ENCODE data around the gene SMCO3. TPM values are rescaled to one million over a fixed set of nuclear protein-coding genes. Genes with fewer than 3 reads are reported as not detected.

Gene SMCO3
- total and polyA plus RNA-seq, 2 donors (not counting 1 experiment from before 2014, with no cell fraction given) = not detected

DNA sequence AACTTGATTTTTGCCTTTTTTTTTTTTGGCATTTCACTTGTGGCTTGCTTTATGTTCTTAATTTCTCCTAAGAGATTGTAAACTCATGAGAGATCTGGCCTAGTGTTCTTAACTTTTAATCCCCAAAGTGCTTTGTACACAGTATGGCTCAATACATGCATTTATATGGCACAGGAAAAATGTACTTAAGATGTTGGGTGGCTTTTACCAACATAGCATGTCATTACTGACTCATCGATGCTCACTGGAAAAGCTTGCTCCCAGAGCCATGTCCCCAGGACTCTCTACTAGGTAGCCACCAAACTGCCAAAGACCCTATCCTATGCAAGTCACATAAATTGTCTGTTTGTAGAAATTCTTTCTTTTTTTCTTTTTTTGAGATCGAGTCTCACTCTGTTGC, 13.1 kb upstream of the SMCO3 start:
- Histone ChIP-seq H3K4me2 (replicated peaks; ENCODE audit: low read depth, low read length, poor library complexity, severe bottlenecking) (no peak overlapping the region), H3K4me1 (ENCODE audit: control insufficient read depth in 2 of 2, insufficient read depth in 2 of 2, low read length in 2 of 2) (no peaks in the 10 kb centered on the region), H3K36me3 (replicated peaks in 1 of 2; ENCODE audit: control extremely low read depth in 1 of 2, control insufficient read depth in 1 of 2, extremely low read depth in 1 of 2, insufficient read depth in 2 of 2, low read length in 1 of 2) (no peaks in the 10 kb centered on the region), H3K27ac (ENCODE audit: low read length in 2 of 2) (no peak overlapping the region), H3K9me3 (ENCODE audit: control extremely low read depth in 1 of 3, control insufficient read depth in 2 of 3, insufficient read depth in 1 of 3, low read length in 2 of 3) (no peaks in the 10 kb centered on the region), H3K79me2 (ENCODE audit: control insufficient read depth, insufficient read depth, low read length) (no peaks in the 10 kb centered on the region), H3K27me3 (replicated peaks in 1 of 4; ENCODE audit: control extremely low read depth in 1 of 4, control insufficient read depth in 3 of 4, insufficient read depth in 4 of 4, low read length in 3 of 4) (peaks cover 0 to 2% (median 0%) of the 10 kb centered on the region in 4 experiments), H4K20me1 (ENCODE audit: control insufficient read depth, insufficient read depth, low read length, poor library complexity, severe bottlenecking) (no peaks in the 10 kb centered on the region), H2AFZ (ENCODE audit: insufficient read depth, low read depth, low read length, poor library complexity, severe bottlenecking) (no peak overlapping the region), H3K9ac (ENCODE audit: low read length) (no peak overlapping the region), H3K4me3 (ENCODE audit: control extremely low read depth in 1 of 5, extremely low read depth in 1 of 5, insufficient read depth in 1 of 5, low read depth in 2 of 5, low read length in 4 of 5) (no peak overlapping the region)
- DNase-seq (no peak), ATAC-seq (ENCODE audit: low read depth) (no peak)
- H3K27ac Mint-ChIP-seq = no peak overlapping the region
- ChIA-PET POLR2A (no interaction called here), CTCF (interaction anchor here (0.5 kb wide), 1 partner anchor 380 kb away, joined by 3 read pairs; no protein-coding TSS in a partner anchor)
- 100% methylated on average over 1 of the region's 2 CpGs for WGBS (ENCODE audit: insufficient coverage)
- peaks cover 6% of the 10 kb centered on the region for H3K27me3 Mint-ChIP-seq
- no peak for TF ChIP-seq EZH2 (IDR thresholded peaks at IDR 0.05; ENCODE audit: borderline replicate concordance, insufficient read depth, low read depth, low read length, poor library complexity, severe bottlenecking)
- TF ChIP-seq, protein P1, sequence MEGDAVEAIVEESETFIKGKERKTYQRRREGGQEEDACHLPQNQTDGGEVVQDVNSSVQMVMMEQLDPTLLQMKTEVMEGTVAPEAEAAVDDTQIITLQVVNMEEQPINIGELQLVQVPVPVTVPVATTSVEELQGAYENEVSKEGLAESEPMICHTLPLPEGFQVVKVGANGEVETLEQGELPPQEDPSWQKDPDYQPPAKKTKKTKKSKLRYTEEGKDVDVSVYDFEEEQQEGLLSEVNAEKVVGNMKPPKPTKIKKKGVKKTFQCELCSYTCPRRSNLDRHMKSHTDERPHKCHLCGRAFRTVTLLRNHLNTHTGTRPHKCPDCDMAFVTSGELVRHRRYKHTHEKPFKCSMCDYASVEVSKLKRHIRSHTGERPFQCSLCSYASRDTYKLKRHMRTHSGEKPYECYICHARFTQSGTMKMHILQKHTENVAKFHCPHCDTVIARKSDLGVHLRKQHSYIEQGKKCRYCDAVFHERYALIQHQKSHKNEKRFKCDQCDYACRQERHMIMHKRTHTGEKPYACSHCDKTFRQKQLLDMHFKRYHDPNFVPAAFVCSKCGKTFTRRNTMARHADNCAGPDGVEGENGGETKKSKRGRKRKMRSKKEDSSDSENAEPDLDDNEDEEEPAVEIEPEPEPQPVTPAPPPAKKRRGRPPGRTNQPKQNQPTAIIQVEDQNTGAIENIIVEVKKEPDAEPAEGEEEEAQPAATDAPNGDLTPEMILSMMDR (IDR thresholded peaks at IDR 0.05) = no peak
- no peaks in the 10 kb centered on the region for H3K9me3 Mint-ChIP-seq (ENCODE audit: insufficient read depth)
- intact Hi-C loops (cut with micrococcal nuclease) = no loop called here
- H3K4me3 Mint-ChIP-seq = no peak overlapping the region
- H3K4me1 Mint-ChIP-seq = no peaks in the 10 kb centered on the region

DNA sequence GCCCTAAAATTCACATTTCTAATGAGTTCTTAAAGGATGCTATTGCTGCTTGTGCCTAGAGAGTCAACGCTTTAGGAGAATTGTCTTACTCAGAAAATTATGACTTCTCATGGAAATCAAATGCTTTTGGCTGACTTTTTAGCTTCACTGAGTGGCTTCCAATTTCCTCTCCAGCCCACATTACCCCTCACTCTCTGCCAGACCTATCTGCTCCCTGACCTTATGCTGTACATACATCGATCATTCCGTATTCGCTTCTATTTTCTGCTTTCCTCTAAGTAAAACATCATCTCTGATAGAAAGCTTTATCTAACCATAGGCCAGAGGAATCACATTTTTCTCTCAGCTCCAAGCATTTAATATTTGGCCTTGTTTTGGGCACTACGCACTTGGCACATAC, 12.5 kb upstream of the SMCO3 start:
- TF ChIP-seq, protein P1 (IDR thresholded peaks at IDR 0.05) = no peak
- no peak for TF ChIP-seq EZH2 (IDR thresholded peaks at IDR 0.05; ENCODE audit: borderline replicate concordance, insufficient read depth, low read depth, low read length, poor library complexity, severe bottlenecking)
- WGBS (ENCODE audit: insufficient coverage) = 100% methylated on average over 5 of the region's 5 CpGs

More for the DNA sequence above, 12.5 kb upstream of the SMCO3 start:
- Histone ChIP-seq H3K27ac (ENCODE audit: low read length in 2 of 2) (no peak overlapping the region), H3K4me2 (replicated peaks; ENCODE audit: low read depth, low read length, poor library complexity, severe bottlenecking) (no peak overlapping the region), H3K9me3 (ENCODE audit: control extremely low read depth in 1 of 3, control insufficient read depth in 2 of 3, insufficient read depth in 1 of 3, low read length in 2 of 3) (no peaks in the 10 kb centered on the region), H3K4me1 (ENCODE audit: control insufficient read depth in 2 of 2, insufficient read depth in 2 of 2, low read length in 2 of 2) (no peaks in the 10 kb centered on the region), H2AFZ (ENCODE audit: insufficient read depth, low read depth, low read length, poor library complexity, severe bottlenecking) (no peak overlapping the region), H3K9ac (ENCODE audit: low read length) (no peak overlapping the region), H4K20me1 (ENCODE audit: control insufficient read depth, insufficient read depth, low read length, poor library complexity, severe bottlenecking) (no peaks in the 10 kb centered on the region), H3K79me2 (ENCODE audit: control insufficient read depth, insufficient read depth, low read length) (no peaks in the 10 kb centered on the region), H3K27me3 (replicated peaks in 1 of 4; ENCODE audit: control extremely low read depth in 1 of 4, control insufficient read depth in 3 of 4, insufficient read depth in 4 of 4, low read length in 3 of 4) (no peaks in the 10 kb centered on the region), H3K36me3 (replicated peaks in 1 of 2; ENCODE audit: control extremely low read depth in 1 of 2, control insufficient read depth in 1 of 2, extremely low read depth in 1 of 2, insufficient read depth in 2 of 2, low read length in 1 of 2) (no peaks in the 10 kb centered on the region), H3K4me3 (ENCODE audit: control extremely low read depth in 1 of 5, extremely low read depth in 1 of 5, insufficient read depth in 1 of 5, low read depth in 2 of 5, low read length in 4 of 5) (no peak overlapping the region)
- H3K27ac Mint-ChIP-seq = no peak overlapping the region
- intact Hi-C loops (cut with micrococcal nuclease) = no loop called here
- H3K9me3 Mint-ChIP-seq (ENCODE audit: insufficient read depth) = no peaks in the 10 kb centered on the region
- ChIA-PET POLR2A (no interaction called here), CTCF (no interaction called here)
- no peak for DNase-seq
- peaks cover 3% of the 10 kb centered on the region for H3K27me3 Mint-ChIP-seq
- no peak overlapping the region for H3K4me3 Mint-ChIP-seq
- no peaks in the 10 kb centered on the region for H3K4me1 Mint-ChIP-seq
- no peak for ATAC-seq (ENCODE audit: low read depth)
